Neural cell (in vitro differentiated cells): ENCODE results near the gene ERMN. TPM values are rescaled to one million over a fixed set of nuclear protein-coding genes. Genes with fewer than 3 reads are reported as not detected.

ENCODE experiments used
- H2AFZ ChIP-seq: fragments of 200-600, 300-800 bp; sonication (generic), shearing (Covaris generic); 2 replicates; pipeline ENCODE4 v1.6.0; 2014; ENCODE audit warnings: low read depth, mild to moderate bottlenecking, antibody characterized with exemption, low read length, moderate library complexity
- H3F3A ChIP-seq: fragments of 200-600 bp; shearing (Covaris generic); 2 replicates; pipeline ENCODE4 v1.6.1; 2016; ENCODE audit warnings: mild to moderate bottlenecking, moderate library complexity, mixed read lengths, antibody characterized with exemption, low read length; ENCODE audit not compliant: insufficient read depth, poor library complexity, severe bottlenecking
- H3K27ac ChIP-seq: fragments of 200-600, 300-800 bp; sonication (generic), shearing (Covaris generic); 2 replicates; pipeline ENCODE4 v1.5.1; 2014; ENCODE audit warnings: mild to moderate bottlenecking, low read length, moderate library complexity
- H3K27me3 ChIP-seq: fragments of 300-800, 200-600 bp; sonication (generic), shearing (Covaris generic); 2 replicates; pipeline ENCODE4 v1.6.0; 2014; ENCODE audit warnings: mild to moderate bottlenecking, low read depth, low read length, moderate library complexity; ENCODE audit not compliant: insufficient read depth
- H3K36me3 ChIP-seq: fragments of 300-800, 200-600 bp; sonication (generic), shearing (Covaris generic); 2 replicates; pipeline ENCODE4 v1.5.1; 2014; ENCODE audit warnings: mild to moderate bottlenecking, antibody characterized with exemption, low read length, moderate library complexity; ENCODE audit not compliant: insufficient read depth
- H3K4me2 ChIP-seq: fragments of 300-800, 200-600 bp; sonication (generic), shearing (Covaris generic); 2 replicates; pipeline ENCODE4 v1.6.0; 2014; ENCODE audit warnings: mild to moderate bottlenecking, low read length
- H3K4me3 ChIP-seq: fragments of 300-800, 200-600 bp; sonication (generic), shearing (Covaris generic); 2 replicates; pipeline ENCODE4 v1.5.1; 2014; ENCODE audit warnings: mild to moderate bottlenecking, low read length, moderate library complexity
- H3K79me2 ChIP-seq: fragments of 200-600 bp; shearing (Covaris generic); replicated peaks from 2 replicates; pipeline ENCODE4 v1.6.0; 2014; ENCODE audit warnings: mild to moderate bottlenecking, low read length, moderate library complexity; ENCODE audit not compliant: insufficient read depth
- H3K9ac ChIP-seq: fragments of 300-800, 200-600 bp; sonication (generic), shearing (Covaris generic); 2 replicates; pipeline ENCODE4 v1.6.1; 2016; ENCODE audit warnings: mild to moderate bottlenecking, low read length, mixed read lengths
- H3K9me2 ChIP-seq: fragments of 200-600 bp; shearing (Covaris generic); 2 replicates; pipeline ENCODE4 v1.6.1; 2016; ENCODE audit warnings: mild to moderate bottlenecking, low read length, mixed read lengths; ENCODE audit not compliant: insufficient read depth
- H3K9me3 ChIP-seq: fragments of 200-600, 300-800 bp; sonication (generic), shearing (Covaris generic); 2 replicates; pipeline ENCODE4 v1.6.1; 2016; ENCODE audit warnings: mild to moderate bottlenecking, mixed run types, low read length, moderate library complexity, mixed read lengths
- H4K20me1 ChIP-seq: fragments of 200-600 bp; shearing (Covaris generic); 2 replicates; pipeline ENCODE4 v1.6.1; 2016; ENCODE audit warnings: mild to moderate bottlenecking, mixed run types; ENCODE audit not compliant: insufficient read depth
- CTCF ChIP-seq: fragments of 450-650 bp; IDR thresholded peaks from 2 replicates; pipeline ENCODE4 v1.5.1; 2014; ENCODE audit warnings: antibody characterized with exemption, mild to moderate bottlenecking, moderate library complexity; ENCODE audit not compliant: poor library complexity, severe bottlenecking
- EP300 ChIP-seq: fragments of 450-650 bp; conservative IDR thresholded peaks from 2 replicates; pipeline ENCODE4 v1.6.1; 2014; ENCODE audit warnings: antibody characterized with exemption, mild to moderate bottlenecking, moderate library complexity; ENCODE audit not compliant: poor library complexity, severe bottlenecking
- EZH2 ChIP-seq: fragments of 200-600, 300-800 bp; shearing (Covaris generic), sonication (generic); IDR thresholded peaks from 2 replicates; pipeline ENCODE4 v1.6.1; 2014; ENCODE audit warnings: antibody characterized with exemption, low read length, borderline replicate concordance, mild to moderate bottlenecking; ENCODE audit not compliant: insufficient read depth, poor library complexity, severe bottlenecking
- MXI1 ChIP-seq: fragments of 450-650 bp; conservative IDR thresholded peaks from 2 replicates; pipeline ENCODE4 v1.6.1; 2014; ENCODE audit warnings: antibody characterized with exemption, mild to moderate bottlenecking; ENCODE audit not compliant: poor library complexity, severe bottlenecking
- POLR2AphosphoS5 ChIP-seq: IDR thresholded peaks from 2 replicates; pipeline ENCODE4 v1.6.1; 2012
- RAD21 ChIP-seq: fragments of 450-650 bp; conservative IDR thresholded peaks from 2 replicates; pipeline ENCODE4 v1.6.1; 2014; ENCODE audit warnings: antibody characterized with exemption, mild to moderate bottlenecking, moderate library complexity
- SMC3 ChIP-seq: fragments of 450-650 bp; conservative IDR thresholded peaks from 2 replicates; pipeline ENCODE4 v1.6.1; 2014; ENCODE audit warnings: antibody characterized with exemption, mild to moderate bottlenecking, moderate library complexity; ENCODE audit not compliant: poor library complexity
- TAF1 ChIP-seq: IDR thresholded peaks from 2 replicates; pipeline ENCODE4 v1.6.1; 2012; ENCODE audit warnings: low read depth
- polyA plus RNA-seq: library from polyadenylated mRNA; depleted of rRNA; stranded (reverse); fragments of >200 nt; gene quantifications from 2 replicates; pipeline ENCODE4 v1.2.3, GENCODE V29; 2014
- TF ChIP-seq, protein P1 (sequence below): IDR thresholded peaks from 2 replicates; pipeline ENCODE4 v1.6.1; 2012; ENCODE audit warnings: borderline replicate concordance

Gene ERMN
- polyA plus RNA-seq, 1 donor from 2014 or later = not detected

DNA sequence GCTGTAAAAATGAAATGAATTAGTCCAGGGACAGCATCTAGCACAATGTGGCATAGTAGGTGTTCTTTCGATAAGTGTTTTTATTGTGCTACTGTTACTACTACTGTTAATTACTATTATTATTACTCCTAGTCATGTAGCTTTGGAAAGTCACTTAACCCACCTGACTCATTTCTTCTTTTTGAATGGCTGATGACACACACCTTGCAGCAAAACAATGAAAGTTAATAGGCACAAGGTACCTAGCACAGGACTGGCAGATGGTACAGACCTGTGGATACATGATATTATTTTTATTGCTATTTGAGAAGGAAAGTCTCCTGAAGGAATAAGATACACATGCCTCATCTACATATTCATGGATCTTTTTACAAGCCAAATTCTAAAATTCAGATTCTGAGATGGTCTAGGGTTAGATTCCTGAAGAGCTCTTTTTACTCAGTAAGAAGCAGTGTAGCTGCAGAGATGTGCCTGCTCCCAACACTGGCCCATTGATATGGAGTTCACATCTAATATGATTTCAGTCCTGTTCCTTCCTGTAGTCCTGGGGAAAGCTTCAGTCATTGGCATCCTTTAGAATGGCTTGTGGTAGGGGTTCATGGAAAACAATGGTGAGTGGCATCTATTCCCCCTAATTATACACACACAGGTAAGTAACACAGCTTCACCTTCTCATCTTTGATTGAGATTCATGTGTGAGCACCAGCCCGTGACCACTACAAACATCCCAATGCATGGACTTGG, 7.9 kb upstream of the ERMN start:
- TF ChIP-seq SMC3 (no peak), TAF1 (no peak), EZH2 (no peak), EP300 (no peak), CTCF (no peak), POLR2AphosphoS5 (no peak), MXI1 (no peak), RAD21 (no peak)
- TF ChIP-seq, protein P1, sequence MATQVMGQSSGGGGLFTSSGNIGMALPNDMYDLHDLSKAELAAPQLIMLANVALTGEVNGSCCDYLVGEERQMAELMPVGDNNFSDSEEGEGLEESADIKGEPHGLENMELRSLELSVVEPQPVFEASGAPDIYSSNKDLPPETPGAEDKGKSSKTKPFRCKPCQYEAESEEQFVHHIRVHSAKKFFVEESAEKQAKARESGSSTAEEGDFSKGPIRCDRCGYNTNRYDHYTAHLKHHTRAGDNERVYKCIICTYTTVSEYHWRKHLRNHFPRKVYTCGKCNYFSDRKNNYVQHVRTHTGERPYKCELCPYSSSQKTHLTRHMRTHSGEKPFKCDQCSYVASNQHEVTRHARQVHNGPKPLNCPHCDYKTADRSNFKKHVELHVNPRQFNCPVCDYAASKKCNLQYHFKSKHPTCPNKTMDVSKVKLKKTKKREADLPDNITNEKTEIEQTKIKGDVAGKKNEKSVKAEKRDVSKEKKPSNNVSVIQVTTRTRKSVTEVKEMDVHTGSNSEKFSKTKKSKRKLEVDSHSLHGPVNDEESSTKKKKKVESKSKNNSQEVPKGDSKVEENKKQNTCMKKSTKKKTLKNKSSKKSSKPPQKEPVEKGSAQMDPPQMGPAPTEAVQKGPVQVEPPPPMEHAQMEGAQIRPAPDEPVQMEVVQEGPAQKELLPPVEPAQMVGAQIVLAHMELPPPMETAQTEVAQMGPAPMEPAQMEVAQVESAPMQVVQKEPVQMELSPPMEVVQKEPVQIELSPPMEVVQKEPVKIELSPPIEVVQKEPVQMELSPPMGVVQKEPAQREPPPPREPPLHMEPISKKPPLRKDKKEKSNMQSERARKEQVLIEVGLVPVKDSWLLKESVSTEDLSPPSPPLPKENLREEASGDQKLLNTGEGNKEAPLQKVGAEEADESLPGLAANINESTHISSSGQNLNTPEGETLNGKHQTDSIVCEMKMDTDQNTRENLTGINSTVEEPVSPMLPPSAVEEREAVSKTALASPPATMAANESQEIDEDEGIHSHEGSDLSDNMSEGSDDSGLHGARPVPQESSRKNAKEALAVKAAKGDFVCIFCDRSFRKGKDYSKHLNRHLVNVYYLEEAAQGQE = no peak
- H3F3A ChIP-seq = no peaks in the 10 kb centered on the region
- H2AFZ ChIP-seq = no peak overlapping the region
- H3K9me2 ChIP-seq = no peaks in the 10 kb centered on the region
- H3K36me3 ChIP-seq = no peaks in the 10 kb centered on the region
- no peak overlapping the region for H3K4me2 ChIP-seq
- no peaks in the 10 kb centered on the region for H3K9me3 ChIP-seq
- H3K27me3 ChIP-seq = no peaks in the 10 kb centered on the region
- H3K9ac ChIP-seq = no peak overlapping the region
- H3K27ac ChIP-seq = no peak overlapping the region
- H4K20me1 ChIP-seq = no peaks in the 10 kb centered on the region
- H3K79me2 ChIP-seq = no peaks in the 10 kb centered on the region
- no peak overlapping the region for H3K4me3 ChIP-seq

DNA sequence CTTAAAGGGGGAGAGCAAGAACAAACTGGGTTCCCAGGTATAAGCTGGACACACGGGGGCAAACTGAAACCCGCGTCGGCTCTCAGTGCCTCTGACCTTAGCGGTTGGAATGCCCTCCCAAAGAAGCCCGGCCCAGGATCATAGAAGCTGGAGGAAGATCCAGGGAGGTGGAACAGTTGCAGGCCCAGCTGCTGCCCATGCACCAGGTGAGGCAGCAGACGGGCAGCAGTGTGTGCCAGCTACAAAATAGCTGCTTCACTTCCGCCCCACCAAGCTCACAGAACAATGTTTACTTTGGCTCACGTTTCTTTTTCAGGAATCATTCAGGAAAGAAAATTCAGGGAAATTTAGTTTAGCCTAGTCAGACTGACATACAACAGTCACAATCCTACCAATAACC, 3.9 kb upstream of the ERMN start:
- TF ChIP-seq TAF1 = no peak
- no peak for TF ChIP-seq MXI1
- no peak for TF ChIP-seq RAD21
- TF ChIP-seq, protein P1 = no peak
- no peak for TF ChIP-seq SMC3
- no peak for TF ChIP-seq EP300
- no peak for TF ChIP-seq CTCF
- TF ChIP-seq POLR2AphosphoS5 = no peak
- no peak for TF ChIP-seq EZH2
- Histone ChIP-seq H3F3A (no peaks in the 10 kb centered on the region), H2AFZ (no peak overlapping the region), H3K36me3 (no peaks in the 10 kb centered on the region), H3K27ac (no peak overlapping the region), H3K9ac (no peak overlapping the region), H3K9me2 (no peaks in the 10 kb centered on the region), H3K27me3 (no peaks in the 10 kb centered on the region), H3K79me2 (no peaks in the 10 kb centered on the region), H3K9me3 (no peaks in the 10 kb centered on the region), H3K4me2 (no peak overlapping the region), H3K4me3 (no peak overlapping the region), H4K20me1 (no peaks in the 10 kb centered on the region)
